Medulla oblongata (tissue), 1 donor: ENCODE results near the gene PAX5.

Experiments
- DNase-seq: peaks from one replicate; pipeline ENCODE4 v3.0.0-alpha.2; 2015; ENCODE audit errors: extremely low spot score

PAX5 gene

DNA sequence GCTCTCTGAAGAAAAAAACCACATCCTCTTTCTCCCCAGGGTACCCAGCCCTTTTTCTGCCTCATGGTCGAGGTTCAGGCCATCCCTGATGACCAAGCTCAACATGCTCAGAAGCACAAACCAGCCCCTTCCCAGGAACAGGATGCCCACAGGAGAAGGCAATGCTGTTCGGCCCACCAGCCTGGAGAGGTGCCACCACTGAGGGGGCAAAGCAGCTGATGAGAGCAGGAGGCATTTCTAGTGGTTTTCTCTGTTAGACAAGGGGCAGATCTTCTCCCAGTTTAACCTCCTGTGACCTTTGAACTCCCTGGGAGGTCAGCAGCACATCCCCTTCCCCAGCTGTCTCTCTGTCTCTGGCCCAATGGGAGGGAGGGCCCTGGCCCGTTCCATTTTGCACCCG is 73.0 kb downstream of the PAX5 start:
- DNase-seq: no peak

DNA sequence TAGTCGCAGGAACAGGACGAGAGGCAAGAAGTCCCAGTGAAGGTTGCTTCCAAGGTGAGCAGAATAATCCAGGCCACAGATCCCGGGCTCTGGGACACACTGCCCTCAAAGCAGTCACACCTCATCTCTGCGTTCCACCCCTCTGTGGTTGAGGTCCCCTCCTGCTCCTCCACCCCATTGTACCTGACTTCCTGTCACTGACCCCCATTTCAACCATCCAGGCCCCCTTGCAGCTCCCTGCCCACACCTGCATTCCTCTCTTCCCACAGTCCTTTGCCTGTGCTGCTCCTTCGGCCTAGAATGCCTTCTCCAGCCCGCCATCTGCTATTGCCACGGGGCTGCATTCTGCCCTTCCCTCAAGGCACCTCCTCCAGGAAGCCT is 73.5 kb downstream of the PAX5 start:
- no peak for DNase-seq

DNA sequence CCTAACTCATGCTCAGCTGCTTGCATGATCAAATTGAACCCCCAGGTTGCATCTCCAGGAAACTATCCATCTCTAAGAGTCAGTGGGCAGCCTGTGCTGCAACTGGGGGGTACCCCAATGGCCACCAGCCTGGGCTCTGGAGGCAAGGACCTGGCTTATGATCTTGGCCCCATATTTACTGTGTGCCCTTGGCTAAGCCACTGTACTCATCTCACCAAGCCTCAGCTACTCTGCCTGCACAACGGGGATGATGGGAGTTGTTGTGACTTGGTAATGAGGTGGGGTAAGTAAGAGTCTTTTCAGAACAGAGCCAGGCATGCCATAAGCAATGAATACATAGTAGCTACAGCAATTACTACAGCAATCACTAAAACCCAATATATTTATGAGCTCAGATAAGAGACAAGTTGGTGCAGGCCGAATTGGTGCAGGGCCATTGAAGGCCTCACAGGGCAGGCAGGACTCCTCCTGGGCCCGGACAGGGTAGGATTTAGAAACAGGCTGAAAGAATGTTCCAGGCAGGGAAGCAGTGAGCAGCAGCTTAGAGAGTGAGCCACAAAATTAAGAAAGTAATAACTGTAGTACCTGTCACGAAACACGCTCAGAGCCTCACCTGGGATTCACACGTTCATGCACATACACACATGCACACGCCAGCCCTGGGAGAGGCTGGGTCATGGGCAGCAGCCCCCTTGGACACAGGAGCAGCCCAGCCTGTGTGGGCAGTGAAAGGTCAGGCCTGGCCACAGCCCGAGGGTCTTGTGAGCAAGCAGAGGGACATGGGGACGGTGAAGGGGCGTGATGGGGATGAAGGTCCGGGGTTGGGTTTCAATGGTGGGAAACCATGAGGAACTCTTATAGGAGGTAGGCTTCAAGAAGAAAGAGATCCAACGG is 74.1 kb downstream of the PAX5 start:
- no peak for DNase-seq

DNA sequence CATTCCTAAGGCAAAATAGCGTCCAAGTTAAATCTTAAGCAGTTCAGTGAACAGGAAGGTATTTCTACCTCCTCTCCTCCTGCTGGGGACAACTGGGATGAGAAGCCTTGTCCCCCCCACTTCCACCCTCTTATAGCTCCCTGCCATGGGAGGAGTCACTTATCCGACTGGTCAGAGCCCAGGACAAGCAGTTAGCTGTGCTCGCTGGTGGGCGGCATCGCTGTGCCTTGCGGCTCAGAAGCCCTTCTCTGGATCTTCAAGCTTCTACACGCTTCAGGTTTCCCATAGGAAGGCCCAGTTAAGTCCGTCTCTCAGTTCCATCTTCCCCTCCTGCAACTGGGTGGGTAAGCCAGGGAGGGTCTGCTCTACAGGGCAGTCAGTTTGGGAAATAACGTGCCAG is 77.2 kb downstream of the PAX5 start:
- no peak for DNase-seq

DNA sequence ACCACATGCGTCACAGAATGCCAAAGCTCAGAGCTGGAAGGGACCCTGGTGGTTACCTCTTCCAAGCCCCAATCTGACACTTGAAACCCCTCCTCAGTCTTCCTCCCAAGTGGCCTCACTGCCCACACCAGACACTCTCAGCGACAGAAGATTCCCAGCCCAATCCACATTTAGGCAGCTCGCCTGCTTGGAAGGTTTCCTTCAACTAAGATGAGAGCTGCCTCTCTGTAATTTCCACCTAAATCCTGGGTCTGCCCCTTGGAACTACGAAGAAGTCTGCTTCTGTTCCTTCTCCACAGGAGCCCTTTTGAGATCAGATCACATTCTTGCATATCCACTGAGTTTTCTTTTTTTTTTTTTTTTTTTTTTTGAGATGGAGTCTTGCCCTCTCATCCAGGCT is 83.7 kb downstream of the PAX5 start:
- no peak for DNase-seq

DNA sequence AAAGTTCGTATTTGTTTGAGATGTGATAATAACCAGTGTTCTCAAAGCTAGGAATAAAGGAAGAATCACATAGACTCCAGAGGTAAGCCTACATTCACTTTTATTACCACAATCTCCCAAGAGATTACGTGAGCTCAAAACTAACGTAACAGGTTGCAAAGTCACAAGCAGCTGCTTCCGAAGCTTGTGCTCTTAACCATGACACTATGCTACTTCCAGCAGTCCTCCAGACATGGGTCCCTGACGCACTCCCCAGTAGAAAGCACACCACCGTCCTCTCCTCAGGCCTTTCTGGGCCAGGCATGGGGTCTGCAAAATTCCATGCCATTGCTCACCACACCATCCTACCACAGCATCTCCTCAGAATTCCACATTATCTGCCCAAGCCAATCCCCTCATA is 84.6 kb downstream of the PAX5 start:
- DNase-seq: no peak

DNA sequence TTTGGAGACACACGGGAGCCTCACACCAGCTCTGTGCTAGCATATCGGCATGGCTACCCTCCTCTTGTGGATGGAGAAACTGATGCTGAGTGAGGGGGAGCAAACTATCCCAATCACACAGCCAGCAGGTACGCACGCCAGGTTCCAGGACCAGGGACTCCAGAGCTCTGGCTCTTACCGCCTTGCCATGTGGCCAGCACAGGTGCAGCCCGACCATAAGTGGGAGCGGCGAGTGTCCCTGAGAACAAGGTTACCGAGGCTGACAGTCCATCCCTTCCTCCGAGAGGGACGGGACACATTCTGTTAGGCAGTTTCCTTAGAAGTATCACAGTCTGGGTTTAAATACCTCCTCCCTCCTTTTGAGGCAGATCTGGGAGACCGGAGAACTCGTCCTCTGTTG is 86.0 kb downstream of the PAX5 start:
- DNase-seq: no peak

DNA sequence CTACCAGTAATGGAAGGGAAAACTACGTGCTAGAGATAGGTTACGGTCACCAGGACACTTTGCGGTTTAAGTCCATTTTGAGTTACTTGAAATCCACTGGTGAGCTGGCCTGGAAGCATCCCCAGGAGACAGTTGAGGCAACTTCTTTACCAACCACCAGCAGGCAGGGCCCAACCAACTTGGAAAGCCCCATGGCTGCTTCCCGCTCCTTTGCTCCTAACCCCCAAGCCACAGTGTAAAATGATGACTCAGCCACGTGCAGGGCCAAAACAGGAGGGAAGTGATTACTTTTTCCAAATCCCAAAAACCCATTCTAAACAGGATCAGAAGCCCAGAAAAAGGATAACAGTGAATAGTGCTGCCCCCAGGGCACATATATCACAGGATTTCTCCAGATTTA is 87.4 kb downstream of the PAX5 start:
- DNase-seq: no peak

DNA sequence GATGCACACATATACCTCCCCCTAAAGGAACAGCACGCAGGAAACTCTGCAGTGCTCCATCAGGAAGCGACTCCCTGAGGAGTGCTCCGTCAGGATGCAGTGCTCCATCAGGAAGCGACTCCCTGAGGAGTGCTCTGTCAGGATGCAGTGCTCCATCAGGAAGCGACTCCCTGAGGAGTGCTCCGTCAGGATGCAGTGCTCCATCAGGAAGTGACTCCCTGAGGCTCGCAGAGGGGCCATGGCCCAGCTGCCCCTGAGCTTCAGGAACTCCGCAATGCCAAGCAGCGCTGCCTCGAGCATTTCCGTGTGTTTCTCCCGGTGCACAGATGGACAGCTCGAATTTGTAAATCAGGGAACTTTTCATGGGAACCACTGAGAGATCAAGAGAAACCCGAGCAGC is 88.1 kb downstream of the PAX5 start:
- no peak for DNase-seq

DNA sequence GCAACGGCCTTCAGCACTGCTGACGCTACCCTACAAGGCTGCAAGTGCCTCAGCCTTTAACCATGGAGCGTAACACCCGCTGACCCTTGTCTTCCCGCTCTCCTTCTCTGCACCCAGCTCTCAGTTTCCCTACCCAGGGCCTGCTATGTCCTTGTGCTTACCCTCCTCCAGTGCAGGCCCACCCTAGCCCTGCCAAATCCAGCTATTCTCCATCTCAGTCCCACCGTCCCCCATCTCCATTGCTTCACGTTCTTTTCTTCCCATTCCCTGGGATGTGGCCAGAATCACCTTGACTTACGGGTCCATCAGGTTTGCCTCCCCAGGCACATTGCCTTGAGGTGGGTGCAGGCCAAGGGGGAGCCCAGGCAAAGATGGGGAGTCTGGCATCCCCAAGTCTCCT is 91.2 kb downstream of the PAX5 start:
- DNase-seq: no peak

DNA sequence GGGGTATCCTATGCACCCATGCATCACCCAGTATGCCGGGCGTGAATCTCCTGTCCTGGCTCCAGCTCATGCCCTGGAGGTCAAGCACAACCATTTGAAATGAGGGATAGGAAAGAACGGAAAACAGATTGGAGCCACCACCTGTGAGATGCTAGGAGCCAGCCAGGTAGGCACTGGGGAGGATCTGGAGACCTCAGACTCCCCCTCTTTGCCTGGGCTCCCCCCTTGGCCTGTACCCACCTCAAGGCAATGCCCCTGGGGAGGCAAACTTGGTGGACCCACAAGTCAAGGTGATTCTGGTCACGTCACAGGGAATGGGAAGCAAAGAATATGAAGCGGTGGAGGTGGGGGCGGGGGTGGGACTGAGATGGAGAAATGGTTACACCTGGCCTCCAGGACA is 92.6 kb downstream of the PAX5 start:
- no peak for DNase-seq

DNA sequence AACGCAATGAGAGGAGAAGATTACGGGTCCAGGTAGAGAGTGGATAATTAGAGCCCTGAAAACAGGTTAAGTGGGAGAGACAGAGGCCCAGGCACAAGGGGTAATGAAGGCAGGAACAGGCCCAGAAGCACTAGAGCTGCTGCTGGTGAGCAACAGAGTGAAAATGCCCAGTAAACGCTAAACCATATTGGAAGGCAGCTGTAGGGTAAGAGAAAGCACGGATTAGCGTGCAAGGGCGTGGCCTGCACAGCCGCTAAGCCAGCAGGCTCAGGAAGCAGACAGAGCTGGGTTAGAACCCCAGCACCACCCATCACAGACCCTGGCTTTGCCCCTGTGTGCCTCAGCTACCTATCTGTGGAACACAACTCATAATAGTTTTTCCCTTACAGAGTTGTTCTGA is 93.2 kb downstream of the PAX5 start:
- DNase-seq: no peak

DNA sequence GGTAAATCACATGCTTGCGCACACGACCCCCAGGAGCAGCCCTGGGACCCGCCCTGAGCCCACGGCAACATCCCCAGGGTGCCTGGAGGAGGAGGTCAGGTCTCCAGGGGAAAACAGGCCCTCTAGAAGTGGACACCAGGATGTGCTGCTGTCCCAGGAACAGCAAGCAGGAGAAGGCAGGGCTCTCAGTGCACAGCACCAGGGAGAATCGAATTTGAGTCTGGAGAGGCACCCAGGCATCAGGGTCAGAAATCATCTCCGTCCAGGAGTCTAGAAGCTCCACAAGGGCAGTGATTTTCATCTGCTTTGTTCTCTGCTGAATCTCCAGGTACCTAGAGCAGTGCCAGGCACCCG is 93.6 kb downstream of the PAX5 start:
- no peak for DNase-seq

DNA sequence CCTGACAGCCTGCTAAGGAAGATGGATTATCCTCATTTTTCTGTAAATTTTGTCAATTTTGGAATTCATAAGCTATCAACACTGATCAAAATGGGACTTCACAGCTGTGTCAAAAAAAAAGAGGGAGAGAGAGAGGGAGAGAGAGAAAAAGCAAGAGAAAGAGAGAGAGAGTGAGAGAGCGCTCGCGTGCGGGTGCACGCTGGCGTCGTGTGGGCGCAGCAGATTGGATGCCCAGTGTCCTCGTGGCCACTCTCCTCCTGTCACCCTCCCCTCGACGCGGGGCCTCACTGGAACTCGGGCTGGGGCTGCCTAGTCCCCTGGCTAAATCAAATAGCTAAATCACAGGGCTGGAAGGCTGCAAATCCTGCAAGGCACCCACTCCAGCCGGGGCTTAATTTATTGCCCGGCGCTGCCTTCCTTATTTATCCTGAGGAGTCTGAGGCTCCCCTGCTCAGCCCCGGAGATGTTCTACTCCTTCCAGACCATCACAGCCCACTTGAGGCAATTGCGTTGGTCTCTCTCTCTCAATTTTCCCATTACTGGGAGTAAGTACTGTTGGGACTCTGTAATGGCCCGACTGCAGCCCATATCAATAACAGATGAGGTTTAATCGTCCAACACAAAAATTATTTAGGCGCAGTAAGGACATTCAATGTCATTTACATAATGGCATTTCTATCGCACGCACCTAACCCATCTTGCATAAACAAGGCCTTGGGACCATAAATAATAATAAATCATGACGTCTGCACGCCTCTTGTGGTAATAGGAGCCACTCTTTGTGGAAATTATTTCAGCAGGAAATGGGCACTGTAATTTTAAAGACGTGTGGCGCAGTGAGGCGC is 94.2 kb downstream of the PAX5 start:
- no peak for DNase-seq

DNA sequence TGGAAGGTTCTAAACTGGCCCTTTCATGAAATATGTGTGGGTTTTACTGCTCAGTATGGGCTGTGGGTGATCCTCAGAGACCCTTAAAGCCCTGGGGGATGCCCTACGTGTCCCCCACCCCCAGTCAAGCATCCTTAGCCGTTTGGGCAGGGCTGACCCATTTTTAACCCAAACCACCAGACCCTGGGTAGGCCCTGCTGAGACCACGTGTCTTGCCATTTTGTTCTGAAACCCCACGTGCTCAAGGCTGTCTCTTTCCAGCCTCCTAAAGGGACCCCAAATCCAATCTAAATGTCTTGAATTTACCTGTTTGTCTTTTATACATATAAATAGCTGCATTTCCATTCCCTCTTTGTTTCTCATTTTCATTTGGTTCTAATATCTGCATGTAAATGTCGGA is 94.9 kb downstream of the PAX5 start:
- DNase-seq: no peak

DNA sequence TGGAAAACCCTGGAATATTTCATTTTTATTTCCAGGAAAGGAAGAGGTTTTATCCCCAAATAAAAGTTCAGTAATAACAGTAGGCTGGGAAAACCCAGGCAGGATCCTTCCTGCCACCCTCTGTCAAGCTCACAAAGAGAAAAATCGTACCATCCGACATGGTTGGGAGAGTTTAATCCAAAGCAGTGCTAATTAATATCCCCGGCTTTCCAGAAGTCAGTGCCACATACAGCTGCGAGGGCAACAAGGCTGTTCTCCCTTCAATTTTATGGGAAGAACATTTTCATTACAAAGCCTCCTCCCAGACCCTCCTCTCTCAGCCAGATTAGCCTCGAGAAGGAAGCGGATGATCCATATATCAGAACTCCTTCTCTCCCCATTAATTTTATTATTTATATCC is 95.5 kb downstream of the PAX5 start:
- DNase-seq: no peak

DNA sequence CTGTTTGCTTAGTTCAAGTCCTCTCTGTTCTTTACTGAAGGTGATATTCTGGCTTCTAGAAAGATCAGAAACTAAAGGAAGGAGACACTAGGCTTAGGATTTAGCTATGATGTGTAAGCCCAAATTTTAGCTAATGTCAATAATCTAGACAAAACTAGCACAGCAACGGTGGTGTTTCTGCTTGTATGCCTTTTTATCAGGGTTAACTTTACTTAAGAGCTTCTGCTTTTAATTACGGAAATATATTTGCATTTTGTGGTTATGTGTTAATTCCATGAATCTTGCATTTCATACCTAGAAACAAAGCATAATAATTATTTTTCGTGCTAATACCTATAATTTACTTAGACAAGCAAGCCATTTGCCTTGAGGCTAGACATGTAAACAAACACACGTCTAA is 96.1 kb downstream of the PAX5 start:
- DNase-seq: no peak

DNA sequence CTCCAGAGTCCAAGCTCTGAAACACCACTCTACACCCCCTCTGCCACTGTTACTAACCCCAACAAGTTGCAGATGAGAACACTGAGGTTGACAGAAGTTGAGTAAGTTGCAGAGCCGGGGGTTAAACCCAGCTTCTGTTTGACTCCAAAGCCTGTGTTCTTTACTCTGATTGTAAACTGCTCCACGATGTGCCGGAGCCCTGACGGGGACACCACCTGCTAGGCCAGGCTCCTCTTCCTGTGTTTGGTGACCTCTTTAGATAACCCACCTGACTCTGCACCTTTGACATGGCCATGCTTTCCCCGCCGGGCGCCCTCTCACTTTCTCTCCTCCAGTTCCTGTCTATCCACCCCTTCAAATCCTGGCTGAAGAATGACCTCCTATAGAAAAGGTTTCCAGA is 96.7 kb downstream of the PAX5 start:
- no peak for DNase-seq

DNA sequence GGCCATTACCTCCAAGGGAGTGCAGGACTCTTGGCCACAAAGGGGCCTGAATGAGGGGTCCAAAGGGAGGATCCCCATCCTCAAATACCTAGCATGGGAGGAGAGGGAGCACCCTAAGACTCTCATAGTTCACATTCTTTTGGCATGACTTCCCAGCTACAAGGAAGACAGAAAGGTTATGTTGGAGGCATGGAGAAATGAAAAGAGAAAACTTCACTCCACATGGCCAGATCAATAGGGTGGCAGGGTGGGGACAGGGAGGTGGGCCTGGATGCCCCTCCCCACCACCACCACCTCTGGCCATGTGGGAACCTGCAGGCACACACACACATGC is 97.6 kb downstream of the PAX5 start:
- DNase-seq: no peak

DNA sequence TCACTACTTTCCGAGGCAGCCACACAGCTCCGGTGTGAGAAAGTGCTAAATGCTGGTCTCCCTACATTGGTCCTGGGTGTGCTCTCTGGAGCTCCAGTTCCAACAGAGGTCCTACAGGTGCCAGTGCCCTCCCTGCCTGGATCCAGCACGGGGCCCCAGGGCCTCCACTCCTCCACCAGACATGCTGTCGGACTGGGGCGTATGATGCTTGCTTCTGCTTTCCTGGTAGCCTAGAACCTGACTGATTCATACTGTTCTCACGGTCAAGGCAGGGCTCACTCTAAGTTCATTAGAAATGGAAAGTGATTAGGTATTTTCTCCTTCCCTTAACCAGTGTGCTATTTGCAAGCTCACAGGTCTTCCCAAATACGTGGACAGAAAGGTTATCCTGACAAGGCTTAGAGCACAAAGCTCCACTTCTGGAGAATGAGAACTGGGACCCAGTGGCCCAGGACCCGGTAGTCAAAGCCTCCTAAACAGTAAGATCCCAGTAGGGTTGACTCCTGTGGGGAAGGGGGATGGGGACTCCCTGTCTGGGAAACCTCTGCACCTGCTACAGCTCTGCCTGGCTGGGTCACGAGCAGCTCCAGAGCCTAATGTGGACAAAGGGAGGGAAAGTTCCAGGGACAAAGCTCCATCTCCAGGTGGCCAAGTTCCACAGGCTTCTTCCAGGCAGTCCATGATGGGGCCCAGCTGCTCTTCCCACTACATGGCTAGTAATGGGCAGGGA is 98.1 kb downstream of the PAX5 start:
- DNase-seq: no peak

DNA sequence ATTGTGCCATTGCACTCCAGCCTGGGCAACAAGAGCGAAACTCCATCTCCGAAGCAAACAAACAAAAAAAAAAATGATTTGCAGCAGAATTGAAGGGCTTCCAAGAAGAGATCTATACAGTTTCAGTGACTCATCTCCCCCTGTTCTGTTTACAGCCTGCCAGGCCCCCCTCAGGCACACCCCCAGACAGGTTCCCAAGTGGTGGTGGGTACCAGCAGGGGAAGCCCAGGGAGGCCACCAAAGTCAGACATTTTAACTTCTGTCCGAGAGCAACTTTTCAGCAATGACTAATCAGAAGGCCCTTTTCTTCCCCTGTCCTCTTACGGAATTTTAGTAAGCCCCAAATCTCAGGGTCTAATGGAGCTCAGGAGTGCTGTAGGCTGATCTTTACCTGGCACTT is 98.7 kb downstream of the PAX5 start:
- DNase-seq: no peak

DNA sequence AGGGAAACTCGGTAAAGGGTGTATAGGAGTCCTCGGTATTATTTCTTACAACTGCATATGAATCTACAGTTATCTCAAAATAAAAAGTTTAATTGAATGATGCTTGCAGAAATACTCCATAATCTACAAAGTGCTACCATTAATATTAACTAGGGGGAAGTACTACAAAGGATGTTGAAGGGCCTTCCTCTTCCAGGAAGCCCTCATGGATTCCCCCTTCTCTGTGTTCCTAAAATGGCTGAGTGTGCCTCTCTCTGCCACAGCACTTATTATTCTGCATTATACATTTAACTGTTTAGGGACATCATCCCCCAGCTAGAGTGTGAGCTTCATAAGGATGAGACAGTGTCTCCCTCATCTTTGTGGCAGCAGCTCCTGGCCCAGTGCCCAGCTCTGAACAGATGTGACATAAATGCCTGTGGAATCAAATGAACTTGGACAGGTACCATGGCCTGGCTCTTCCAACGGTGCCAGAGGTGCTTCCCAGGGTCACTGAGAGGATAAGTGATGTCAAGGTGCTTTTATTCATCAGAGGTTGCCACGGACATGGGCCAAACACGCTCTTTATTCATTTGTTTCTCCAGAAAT is 99.5 kb downstream of the PAX5 start:
- DNase-seq: no peak
